SK-N-SH treated with all-trans-retinoic acid at 6 μM for 48 hours (cell line): Measurements from ENCODE around the gene CYP39A1.

Source experiments
- ATAC-seq: fragments of 200-7000 bp; cut with Tn5 transposase; 3 replicates; pipeline ENCODE4 v1.9.1; 2020; ENCODE audit warnings: mild to moderate bottlenecking, moderate library complexity
- ARNTL ChIP-seq: fragments of 450-650 bp; formaldehyde crosslinking; IDR thresholded peaks from 2 replicates; pipeline ENCODE4 v1.5.0; 2020; ENCODE audit warnings: low read depth, mild to moderate bottlenecking, moderate library complexity, borderline replicate concordance
- BACH2 ChIP-seq: fragments of 250-450 bp; sonication (Bioruptor Pico); IDR thresholded peaks from 2 replicates; pipeline ENCODE4 v1.9.0; 2021; ENCODE audit warnings: mild to moderate bottlenecking, borderline replicate concordance
- CSDC2 ChIP-seq: fragments of 250-450 bp; sonication (Bioruptor Pico); IDR thresholded peaks from 2 replicates; pipeline ENCODE4 v1.5.0; 2020; ENCODE audit warnings: mild to moderate bottlenecking, moderate library complexity
- GLIS3 ChIP-seq: fragments of 250-450 bp; sonication (Bioruptor Pico); IDR thresholded peaks from 2 replicates; pipeline ENCODE4 v1.5.0; 2020; ENCODE audit warnings: mild to moderate bottlenecking, moderate library complexity
- OSR1 ChIP-seq: fragments of 250-450 bp; sonication (Bioruptor Pico); IDR thresholded peaks from 2 replicates; pipeline ENCODE4 v1.8.0; 2022; ENCODE audit warnings: moderate library complexity, mild to moderate bottlenecking, inconsistent platforms
- PPARA ChIP-seq: fragments of 250-450 bp; sonication (Bioruptor Pico); IDR thresholded peaks from 2 replicates; pipeline ENCODE4 v1.5.0; 2020; ENCODE audit warnings: mild to moderate bottlenecking, borderline replicate concordance
- TCF4 ChIP-seq: fragments of 250-450 bp; sonication (Bioruptor Pico); IDR thresholded peaks from 2 replicates; pipeline ENCODE4 v1.8.0; 2021; ENCODE audit warnings: mild to moderate bottlenecking, moderate library complexity, borderline replicate concordance
- TOX ChIP-seq: fragments of 250-450 bp; sonication (Bioruptor Pico); IDR thresholded peaks from 2 replicates; pipeline ENCODE4 v1.8.0; 2021; ENCODE audit warnings: mild to moderate bottlenecking, moderate library complexity, borderline replicate concordance
- ZC3H10 ChIP-seq: fragments of 250-450 bp; sonication (Bioruptor Pico); IDR thresholded peaks from 2 replicates; pipeline ENCODE4 v1.5.1; 2021; ENCODE audit warnings: mild to moderate bottlenecking, moderate library complexity
- ZFP30 ChIP-seq: fragments of 450-650 bp; formaldehyde crosslinking; IDR thresholded peaks from 2 replicates; pipeline ENCODE4 v1.5.0; 2022; ENCODE audit warnings: mild to moderate bottlenecking, moderate library complexity
- ZNF70 ChIP-seq: fragments of 450-650 bp; formaldehyde crosslinking; IDR thresholded peaks from 2 replicates; pipeline ENCODE4 v1.5.0; 2020; ENCODE audit warnings: mild to moderate bottlenecking, moderate library complexity
- ZNF8 ChIP-seq: fragments of 450-650 bp; formaldehyde crosslinking; IDR thresholded peaks from 2 replicates; pipeline ENCODE4 v1.5.0; 2020; ENCODE audit warnings: mild to moderate bottlenecking, moderate library complexity
- TF ChIP-seq, protein P1 (sequence below): fragments of 250-450 bp; sonication (Bioruptor Pico); IDR thresholded peaks from 2 replicates; pipeline ENCODE4 v1.5.0; 2020; ENCODE audit warnings: mild to moderate bottlenecking, moderate library complexity
- TF ChIP-seq, protein P2 (sequence below): fragments of 250-450 bp; sonication (Bioruptor Pico); IDR thresholded peaks from 2 replicates; pipeline ENCODE4 v1.5.1; 2020; ENCODE audit warnings: low read depth, mild to moderate bottlenecking, moderate library complexity
- TF ChIP-seq, protein P3 (sequence below): fragments of 250-450 bp; sonication (Bioruptor Pico); IDR thresholded peaks from 2 replicates; pipeline ENCODE4 v1.8.0; 2021; ENCODE audit warnings: low read depth, mild to moderate bottlenecking, moderate library complexity, borderline replicate concordance

CYP39A1 gene

DNA sequence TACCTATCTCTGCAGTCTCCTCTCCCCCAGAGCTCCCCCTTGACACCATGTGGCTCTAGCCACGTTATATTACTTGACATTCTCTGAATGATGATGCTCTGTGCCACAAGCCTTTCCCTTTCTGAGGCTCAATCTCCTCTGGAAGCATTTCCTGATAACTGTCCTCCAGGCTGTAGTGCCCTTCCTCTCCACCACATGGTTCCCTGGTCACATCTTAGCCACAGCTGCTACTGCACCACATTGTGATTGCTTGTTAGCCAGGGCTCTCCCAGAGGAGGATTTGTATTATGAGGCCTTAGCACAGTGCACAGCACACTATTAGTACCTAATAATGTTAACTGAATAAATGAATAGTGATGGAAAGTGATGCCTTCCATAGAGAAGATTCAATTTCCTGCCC lies 97.5 kb downstream of the CYP39A1 start:
- TF ChIP-seq, protein P1, sequence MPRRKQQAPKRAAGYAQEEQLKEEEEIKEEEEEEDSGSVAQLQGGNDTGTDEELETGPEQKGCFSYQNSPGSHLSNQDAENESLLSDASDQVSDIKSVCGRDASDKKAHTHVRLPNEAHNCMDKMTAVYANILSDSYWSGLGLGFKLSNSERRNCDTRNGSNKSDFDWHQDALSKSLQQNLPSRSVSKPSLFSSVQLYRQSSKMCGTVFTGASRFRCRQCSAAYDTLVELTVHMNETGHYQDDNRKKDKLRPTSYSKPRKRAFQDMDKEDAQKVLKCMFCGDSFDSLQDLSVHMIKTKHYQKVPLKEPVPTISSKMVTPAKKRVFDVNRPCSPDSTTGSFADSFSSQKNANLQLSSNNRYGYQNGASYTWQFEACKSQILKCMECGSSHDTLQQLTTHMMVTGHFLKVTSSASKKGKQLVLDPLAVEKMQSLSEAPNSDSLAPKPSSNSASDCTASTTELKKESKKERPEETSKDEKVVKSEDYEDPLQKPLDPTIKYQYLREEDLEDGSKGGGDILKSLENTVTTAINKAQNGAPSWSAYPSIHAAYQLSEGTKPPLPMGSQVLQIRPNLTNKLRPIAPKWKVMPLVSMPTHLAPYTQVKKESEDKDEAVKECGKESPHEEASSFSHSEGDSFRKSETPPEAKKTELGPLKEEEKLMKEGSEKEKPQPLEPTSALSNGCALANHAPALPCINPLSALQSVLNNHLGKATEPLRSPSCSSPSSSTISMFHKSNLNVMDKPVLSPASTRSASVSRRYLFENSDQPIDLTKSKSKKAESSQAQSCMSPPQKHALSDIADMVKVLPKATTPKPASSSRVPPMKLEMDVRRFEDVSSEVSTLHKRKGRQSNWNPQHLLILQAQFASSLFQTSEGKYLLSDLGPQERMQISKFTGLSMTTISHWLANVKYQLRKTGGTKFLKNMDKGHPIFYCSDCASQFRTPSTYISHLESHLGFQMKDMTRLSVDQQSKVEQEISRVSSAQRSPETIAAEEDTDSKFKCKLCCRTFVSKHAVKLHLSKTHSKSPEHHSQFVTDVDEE (CRISPR knock-in tag): no peak
- TF ChIP-seq GLIS3 (CRISPR knock-in tag): no peak
- no peak for TF ChIP-seq ZNF70
- TF ChIP-seq ZNF8: no peak
- TF ChIP-seq ARNTL (CRISPR knock-in tag): no peak
- TF ChIP-seq, protein P2, sequence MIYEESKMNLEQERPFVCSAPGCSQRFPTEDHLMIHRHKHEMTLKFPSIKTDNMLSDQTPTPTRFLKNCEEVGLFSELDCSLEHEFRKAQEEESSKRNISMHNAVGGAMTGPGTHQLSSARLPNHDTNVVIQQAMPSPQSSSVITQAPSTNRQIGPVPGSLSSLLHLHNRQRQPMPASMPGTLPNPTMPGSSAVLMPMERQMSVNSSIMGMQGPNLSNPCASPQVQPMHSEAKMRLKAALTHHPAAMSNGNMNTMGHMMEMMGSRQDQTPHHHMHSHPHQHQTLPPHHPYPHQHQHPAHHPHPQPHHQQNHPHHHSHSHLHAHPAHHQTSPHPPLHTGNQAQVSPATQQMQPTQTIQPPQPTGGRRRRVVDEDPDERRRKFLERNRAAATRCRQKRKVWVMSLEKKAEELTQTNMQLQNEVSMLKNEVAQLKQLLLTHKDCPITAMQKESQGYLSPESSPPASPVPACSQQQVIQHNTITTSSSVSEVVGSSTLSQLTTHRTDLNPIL (CRISPR knock-in tag): no peak
- TF ChIP-seq TOX (CRISPR knock-in tag): no peak
- TF ChIP-seq ZC3H10 (CRISPR knock-in tag): no peak
- TF ChIP-seq TCF4: no peak
- no peak for TF ChIP-seq CSDC2 (CRISPR knock-in tag)
- no peak for TF ChIP-seq BACH2
- no peak for ATAC-seq

DNA sequence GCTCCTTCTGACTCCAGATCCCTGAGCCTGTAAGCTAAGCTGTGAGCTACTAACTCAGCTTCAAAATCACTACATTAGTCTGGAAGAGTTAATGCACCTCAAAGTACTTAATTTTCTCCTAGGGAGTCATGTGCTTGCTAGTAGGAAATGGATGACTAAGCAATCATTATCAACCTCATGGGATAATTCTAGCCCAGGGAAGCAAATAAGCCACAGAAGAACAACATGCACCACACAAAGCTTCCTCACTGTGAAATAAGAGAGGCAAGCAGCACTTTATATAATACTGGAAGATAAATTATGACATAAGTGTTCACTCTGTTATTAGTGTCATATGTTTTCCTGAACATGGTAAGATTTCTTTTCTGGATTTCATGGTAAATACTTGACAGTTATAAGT lies 103.5 kb downstream of the CYP39A1 start:
- no peak for TF ChIP-seq ZFP30 (CRISPR knock-in tag)
- TF ChIP-seq, protein P1 (CRISPR knock-in tag): no peak
- no peak for ATAC-seq

DNA sequence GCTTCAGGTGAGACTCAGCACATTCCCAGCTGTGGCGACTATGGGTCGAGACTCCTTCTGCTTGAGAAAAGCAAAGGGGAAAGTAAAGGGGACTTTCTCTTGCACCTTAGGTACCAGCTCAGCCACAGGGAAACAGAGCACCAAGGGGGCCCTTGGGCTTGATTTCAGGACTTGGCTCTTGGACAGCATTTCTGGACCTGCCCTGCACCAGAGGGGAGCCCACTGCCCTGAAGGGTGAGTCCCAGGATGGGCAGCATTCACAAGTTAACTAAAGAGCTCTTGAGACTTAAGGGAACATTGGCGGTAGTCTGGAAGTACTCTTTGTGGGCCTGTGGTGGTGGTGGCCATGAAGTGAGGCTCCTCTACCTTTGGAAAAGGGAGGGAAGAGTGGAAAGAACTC lies 111.1 kb downstream of the CYP39A1 start:
- no peak for ATAC-seq
- no peak for TF ChIP-seq OSR1 (CRISPR knock-in tag)
- TF ChIP-seq, protein P2 (CRISPR knock-in tag): no peak
- TF ChIP-seq, protein P1 (CRISPR knock-in tag): no peak

DNA sequence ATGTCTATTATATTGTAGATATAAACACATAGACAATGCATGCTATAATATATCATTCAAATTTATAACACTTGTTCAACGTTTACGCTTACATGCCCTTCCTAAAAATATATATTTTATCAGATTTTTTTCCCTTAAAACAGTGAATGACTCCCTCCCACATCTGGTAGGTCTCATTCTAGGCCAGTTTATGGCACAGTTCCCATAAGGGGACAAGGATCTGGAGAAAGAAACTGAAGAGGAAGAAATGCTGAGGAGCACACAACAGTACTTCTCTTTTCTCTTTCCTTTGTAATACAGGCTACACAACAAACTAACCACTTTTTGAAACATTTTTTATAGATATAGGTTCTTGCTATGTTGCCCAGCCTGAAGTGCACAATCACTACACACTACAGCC lies 112.8 kb downstream of the CYP39A1 start:
- TF ChIP-seq PPARA (CRISPR knock-in tag): no peak
- no peak for TF ChIP-seq TOX (CRISPR knock-in tag)
- no peak for TF ChIP-seq OSR1 (CRISPR knock-in tag)
- TF ChIP-seq, protein P3, sequence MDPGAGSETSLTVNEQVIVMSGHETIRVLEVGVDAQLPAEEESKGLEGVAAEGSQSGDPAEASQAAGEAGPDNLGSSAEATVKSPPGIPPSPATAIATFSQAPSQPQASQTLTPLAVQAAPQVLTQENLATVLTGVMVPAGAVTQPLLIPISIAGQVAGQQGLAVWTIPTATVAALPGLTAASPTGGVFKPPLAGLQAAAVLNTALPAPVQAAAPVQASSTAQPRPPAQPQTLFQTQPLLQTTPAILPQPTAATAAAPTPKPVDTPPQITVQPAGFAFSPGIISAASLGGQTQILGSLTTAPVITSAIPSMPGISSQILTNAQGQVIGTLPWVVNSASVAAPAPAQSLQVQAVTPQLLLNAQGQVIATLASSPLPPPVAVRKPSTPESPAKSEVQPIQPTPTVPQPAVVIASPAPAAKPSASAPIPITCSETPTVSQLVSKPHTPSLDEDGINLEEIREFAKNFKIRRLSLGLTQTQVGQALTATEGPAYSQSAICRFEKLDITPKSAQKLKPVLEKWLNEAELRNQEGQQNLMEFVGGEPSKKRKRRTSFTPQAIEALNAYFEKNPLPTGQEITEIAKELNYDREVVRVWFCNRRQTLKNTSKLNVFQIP (CRISPR knock-in tag): no peak
- no peak for TF ChIP-seq ZC3H10 (CRISPR knock-in tag)
- no peak for TF ChIP-seq ZFP30 (CRISPR knock-in tag)
- ATAC-seq: no peak
